HG02798 (cell line): ENCODE results near the gene TDG.
"Not testable (repeated sequence)": the region's sequence is repeated elsewhere in the genome, so short reads cannot be mapped to it uniquely, and the experiment has no call there.

Experiments
- ATAC-seq: cut with Tn5 transposase; IDR thresholded peaks from one replicate; pipeline ENCODE4 v1.9.1; 2021; ENCODE audit warnings: mild to moderate bottlenecking; ENCODE audit not compliant: unreplicated experiment, poor library complexity

Gene TDG

GRCh38 chr12:104011253-104011652 lies 45.6 kb downstream of the TDG start:
- ATAC-seq: no peak

DNA sequence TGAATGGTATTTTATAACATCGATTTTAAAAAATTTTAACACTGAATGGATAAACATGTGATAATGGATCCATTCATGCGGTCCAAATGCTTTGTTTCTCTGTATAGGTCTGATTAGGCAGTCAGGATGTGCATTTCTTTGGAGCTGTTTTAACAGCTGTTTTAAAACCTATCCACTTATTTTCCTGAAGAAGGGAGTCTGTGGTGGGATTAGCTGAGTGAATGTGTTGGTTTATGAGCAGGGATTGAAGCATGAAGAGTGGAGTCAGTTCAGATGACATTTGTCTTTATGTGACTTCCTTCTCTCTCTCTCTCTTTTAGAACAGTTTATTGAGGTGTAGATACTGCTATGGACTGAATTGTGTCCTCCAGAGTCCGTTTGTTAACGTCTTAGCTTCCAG lies 46.7 kb downstream of the TDG start:
- ATAC-seq: no peak

- ATAC-seq: not testable (repeated sequence)
These were observed 56.2 kb downstream of the TDG start for GRCh38 chr12:104021862-104022261.

DNA sequence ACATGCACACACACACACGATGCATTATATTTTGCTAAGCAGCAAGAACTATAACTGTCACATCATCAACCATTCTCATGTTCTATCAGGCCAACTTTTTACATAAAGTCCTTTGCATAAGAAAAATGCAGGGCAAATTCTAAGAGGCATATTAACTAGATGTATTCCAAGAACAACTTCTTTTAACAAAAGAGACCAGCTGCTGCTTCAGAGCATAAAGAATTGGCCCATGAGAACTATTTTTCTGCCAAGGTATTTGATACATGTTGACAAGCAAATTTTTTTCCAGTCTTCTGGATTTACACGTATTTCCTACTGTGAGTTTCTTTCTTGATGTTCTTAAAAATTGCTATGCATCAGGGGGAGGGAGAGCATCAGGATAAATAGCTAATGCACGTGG lies 57.1 kb downstream of the TDG start:
- ATAC-seq: no peak

DNA sequence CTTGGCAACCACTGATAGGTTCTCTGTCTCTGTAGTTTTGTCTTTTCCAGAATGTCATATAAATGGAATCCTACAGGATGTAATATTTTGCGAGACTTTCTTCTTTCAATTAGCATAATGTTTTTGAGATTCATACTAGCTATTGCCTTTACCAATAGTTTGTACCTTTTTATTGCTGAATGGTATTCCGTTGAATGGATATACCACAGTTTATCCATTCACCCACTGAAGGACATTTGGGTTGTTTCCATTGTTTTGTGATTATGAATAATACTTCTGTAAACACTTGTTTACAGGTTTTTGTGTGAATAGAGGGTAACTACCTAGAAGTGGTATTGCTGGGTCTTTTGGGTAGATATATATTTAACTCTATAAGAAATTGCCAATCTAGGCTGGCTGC lies 58.0 kb downstream of the TDG start:
- ATAC-seq: no peak

GRCh38 chr12:104024348-104024747 lies 58.7 kb downstream of the TDG start:
- no peak for ATAC-seq

DNA sequence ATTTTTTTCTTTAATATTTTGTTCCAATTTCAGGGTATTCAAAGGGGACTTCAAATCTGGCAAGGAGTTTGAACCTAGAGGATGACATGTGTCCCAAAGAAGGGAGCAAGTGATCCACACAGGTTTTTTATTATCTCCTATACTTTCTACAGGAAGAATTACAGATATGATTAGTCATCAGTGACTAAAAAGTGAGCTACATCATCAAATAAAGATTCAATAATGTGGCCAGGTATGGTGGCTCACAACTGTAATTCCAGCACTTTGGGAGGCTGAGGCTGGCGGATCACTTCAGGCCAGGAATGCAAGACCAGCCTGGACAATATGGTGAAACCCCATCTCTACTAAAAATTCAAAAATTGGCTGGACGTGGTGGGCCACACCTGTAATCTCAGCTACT lies 60.1 kb downstream of the TDG start:
- no peak for ATAC-seq

- no peak for ATAC-seq
These were observed 61.3 kb downstream of the TDG start for GRCh38 chr12:104026841-104027599.

- peak; percentile 42 for ATAC-seq
These were observed 64.9 kb downstream of the TDG start for GRCh38 chr12:104030596-104030995.

DNA sequence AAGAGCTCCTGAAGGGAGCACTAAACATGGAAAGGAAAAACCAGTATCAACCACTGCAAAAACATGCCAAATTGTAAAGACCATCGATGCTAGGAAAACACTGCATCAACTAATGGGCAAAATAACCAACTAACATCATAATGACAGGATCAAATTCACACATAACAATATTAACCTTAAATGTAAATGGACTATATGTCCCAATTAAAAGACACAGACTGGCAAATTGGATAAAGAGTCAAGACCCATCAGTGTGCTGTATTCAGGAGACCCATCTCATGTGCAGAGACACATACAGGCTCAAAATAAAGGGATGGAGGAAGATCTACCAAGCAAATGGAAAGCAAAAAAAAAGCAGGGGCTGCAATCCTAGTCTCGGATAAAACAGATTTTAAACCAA lies 70.5 kb downstream of the TDG start:
- ATAC-seq: not testable (repeated sequence)
